Activated CD4-positive, CD25-positive, alpha-beta regulatory T cell treated with anti-CD3 and anti-CD28 coated beads, Interleukin-2, amount 50 U/mL, for 72 hours (primary cell): ENCODE measurements around the gene NOTCH4.
"Not testable (repeated sequence)": the region's sequence is repeated elsewhere in the genome, so short reads cannot be mapped to it uniquely, and the experiment has no call there.

Experiments
- DNase-seq: peaks from one replicate; pipeline ENCODE4 v3.0.0; 2021

The NOTCH4 gene

DNA sequence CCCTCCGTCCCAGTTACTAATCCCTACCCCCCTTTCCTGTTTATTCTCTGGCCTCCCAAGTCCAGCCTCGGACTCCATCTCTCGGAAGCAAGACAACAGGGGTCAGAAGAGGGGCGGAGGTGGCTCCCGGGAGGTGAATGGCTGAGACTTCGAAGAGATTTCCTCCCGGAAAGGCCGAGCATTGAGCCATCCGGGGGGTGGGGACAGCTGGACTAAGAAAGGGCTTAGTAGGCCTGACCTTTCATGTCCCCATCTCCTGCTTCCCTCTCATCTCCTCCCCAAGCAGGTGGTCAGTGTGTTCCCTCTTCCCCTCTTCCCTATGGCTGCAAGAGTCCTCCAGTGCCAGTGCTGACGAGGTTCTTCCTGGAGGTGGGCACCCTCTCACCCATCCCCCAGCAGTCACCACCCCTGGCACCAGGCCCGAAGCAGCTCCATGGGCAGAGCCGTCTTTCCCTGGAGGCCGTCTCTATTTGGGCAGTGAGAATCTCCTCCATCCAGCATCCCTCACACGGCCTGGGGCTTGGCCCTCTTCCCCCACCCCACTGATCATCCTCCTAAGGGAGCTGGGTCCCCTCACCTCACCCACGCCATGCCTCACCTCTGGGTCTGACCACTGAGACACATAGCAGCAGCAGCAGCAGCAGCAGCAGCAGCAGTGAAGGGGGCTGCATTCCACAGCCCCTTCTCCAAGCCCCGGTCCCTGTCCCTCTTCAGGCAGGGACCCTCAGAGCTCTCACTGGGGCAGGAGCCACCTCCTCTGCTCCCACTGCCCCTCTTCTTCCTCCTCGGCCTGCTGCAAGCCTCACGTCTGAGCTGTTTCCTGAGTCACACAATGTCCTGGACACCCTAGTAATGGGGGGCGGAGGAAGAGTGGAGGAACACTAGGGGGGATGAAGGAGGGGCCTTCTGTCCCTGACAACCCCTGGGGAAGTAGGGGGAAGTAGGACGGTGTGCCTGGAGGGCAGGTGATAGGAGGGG lies at the start of gene NOTCH4:
Gene NOTCH4 (minus strand): TSS at position 810 of the 978 bp plus-strand sequence. CDS start 139 bp downstream, at position 671.
- no peak for DNase-seq

- no peak for DNase-seq
Observed at GRCh38 chr6:32271429-32271828, 47.6 kb upstream of the NOTCH4 start.

DNA sequence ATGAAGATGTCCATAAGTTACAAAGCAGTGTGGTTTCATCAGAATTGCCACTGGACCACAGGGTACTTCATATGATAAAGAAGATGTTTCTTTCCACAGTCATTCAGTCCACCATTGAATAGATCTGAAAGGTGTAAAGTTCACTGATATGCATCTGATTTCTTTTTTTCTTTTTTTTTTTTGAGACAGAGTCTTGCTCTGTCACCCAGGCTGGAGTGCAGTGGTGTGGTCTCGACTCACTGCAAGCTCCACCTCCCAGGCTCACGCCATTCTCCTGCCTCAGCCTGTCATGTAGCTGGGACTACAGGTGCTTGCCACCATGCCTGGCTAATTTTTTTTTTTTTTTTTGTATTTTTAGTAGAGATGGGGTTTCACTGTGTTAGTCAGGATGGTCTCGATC lies 44.6 kb upstream of the NOTCH4 start:
- not testable (repeated sequence) for DNase-seq

GRCh38 chr6:32267035-32267434 lies 43.2 kb upstream of the NOTCH4 start:
- no peak for DNase-seq

DNA sequence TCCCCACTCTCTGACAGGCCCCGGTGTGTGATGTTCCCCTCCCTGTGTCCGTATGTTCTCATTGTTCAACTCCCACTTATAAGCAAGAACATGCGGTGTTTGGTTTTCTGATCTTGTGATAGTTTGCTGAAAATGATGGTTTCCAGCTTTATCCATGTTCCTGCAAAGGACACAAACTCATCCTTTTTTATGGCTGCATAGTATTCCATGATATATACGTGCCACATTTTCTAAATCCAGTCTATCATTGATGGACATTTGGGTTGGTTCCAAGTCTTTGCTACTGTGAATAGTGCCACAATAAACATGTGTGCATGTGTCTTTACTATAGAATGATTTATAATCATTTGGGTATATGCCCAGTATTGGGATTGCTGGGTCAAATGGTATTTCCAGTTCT lies 33.4 kb upstream of the NOTCH4 start:
- DNase-seq: not testable (repeated sequence)

- peak; percentile 54 for DNase-seq
Observed at GRCh38 chr6:32255199-32256153, 31.6 kb upstream of the NOTCH4 start.

DNA sequence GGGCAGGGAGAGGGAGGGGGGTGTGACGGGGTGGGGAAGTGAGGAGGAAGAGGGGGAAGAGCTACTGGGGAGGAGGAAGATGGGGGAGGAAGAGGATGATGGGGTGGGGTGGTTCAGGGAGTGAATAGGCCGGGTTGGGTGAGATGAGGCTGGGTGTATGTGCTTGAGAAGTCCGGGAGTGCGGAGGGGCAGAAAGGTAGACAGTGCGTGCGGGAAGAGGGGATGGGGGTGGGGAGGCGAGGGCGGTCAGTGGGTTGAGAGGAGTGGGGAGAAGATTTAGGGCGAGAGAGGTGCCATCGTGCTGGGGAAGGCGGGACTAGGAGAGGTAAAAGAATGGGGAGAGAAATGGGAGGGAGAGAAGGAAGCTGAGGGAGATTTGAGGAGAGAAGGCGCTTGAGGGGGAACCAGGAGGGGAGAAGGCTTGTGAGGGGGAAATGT lies 30.9 kb upstream of the NOTCH4 start:
- no peak for DNase-seq

GRCh38 chr6:32252331-32253009 lies 28.6 kb upstream of the NOTCH4 start:
- DNase-seq: no peak

GRCh38 chr6:32249262-32249661 lies 25.4 kb upstream of the NOTCH4 start:
- no peak for DNase-seq

DNA sequence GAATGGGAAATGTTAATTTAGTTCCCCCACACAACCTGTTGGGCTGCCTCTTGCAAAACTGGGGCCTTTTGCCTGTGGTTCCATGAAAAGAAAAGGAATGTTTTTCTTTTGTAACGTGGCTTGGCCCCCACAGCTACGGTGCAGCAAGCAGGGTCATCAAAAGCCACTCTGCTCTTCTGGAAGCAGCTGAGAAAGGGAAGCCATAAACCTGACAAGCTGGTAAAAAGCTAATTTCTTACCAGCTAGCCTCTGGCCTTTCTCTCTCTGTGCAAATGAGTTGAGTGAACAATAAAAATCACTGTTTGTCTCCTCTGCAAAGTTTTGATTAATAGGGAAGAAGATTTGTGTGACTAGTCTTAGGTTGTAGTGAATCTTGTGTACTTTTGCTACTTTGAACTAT lies 23.5 kb upstream of the NOTCH4 start:
- DNase-seq: no peak

GRCh38 chr6:32244946-32245398 lies 21.1 kb upstream of the NOTCH4 start:
- DNase-seq: peak; percentile 74

DNA sequence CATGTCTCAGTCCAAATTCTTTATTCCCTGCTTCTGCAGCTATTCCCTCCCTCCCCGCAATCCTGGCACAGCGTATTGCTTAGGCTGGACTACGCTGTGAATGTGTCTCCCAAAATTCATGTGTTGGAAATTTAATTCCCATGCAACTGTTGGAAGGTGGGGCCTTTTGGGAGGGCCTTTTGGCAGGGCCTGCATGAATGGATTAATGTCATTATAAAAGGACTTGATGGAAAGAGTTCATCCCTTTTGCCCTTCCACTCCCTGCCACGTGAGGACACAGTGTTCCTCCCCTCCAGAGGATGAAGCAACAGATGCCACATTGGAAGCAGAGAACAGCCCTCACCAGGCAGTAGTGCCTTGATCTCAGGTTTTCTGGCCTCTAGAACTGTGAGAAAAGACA lies 20.4 kb upstream of the NOTCH4 start:
- no peak for DNase-seq

- not testable (repeated sequence) for DNase-seq
Observed at GRCh38 chr6:32242318-32242813, 18.5 kb upstream of the NOTCH4 start.

GRCh38 chr6:32240686-32241085 lies 16.8 kb upstream of the NOTCH4 start:
- DNase-seq: no peak

DNA sequence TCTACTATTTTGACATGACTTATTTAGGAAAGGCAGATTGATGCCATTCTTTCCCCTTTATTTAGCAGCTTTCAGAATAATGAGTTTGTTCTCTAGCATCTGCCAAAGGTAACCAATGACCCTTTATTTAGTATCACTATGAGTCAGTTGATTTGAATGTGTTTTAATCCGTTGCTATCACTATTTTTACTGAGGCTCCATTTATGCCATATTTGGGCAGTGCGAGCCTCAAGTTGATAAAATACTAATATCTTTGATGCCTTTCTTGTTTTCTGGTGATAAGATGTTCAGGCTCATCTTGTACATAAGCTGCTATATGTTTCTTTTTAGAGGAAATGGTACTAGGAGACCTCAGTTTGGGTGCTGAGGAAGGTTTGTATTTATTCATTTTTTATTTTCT lies 15.6 kb upstream of the NOTCH4 start:
- no peak for DNase-seq

GRCh38 chr6:32234934-32235333 lies 11.1 kb upstream of the NOTCH4 start:
- DNase-seq: no peak

GRCh38 chr6:32226434-32226833 lies 2.6 kb upstream of the NOTCH4 start:
- DNase-seq: no peak

GRCh38 chr6:32224696-32225095 lies 829 bp upstream of the NOTCH4 start:
- no peak for DNase-seq

- DNase-seq: no peak
Observed at GRCh38 chr6:32222333-32223230, 1.3 kb downstream of the NOTCH4 start.

DNA sequence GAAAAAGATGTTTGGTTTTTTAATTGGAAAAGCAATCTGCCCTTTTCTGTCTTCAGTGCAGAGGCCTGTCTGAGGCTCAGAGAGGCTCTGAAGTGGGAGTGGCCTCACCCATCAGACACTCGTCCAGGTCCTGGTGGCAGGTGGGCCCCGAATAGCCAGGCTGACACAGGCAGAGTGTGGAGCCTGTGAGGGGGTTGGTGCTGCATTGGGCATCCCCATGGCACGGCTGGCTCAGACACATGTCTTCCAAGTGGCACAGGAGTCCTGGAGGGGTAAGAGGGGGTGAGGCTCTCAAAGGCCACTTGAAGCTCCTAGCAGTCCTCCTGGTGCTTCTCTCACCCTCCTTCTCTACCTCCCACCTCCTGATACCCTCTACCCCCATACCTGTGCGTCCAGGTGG lies 3.8 kb downstream of the NOTCH4 start:
- DNase-seq: no peak

- no peak for DNase-seq
Observed at GRCh38 chr6:32218167-32218566, 5.7 kb downstream of the NOTCH4 start.
